ENCODE results near the gene HIRIP3. TPM values are rescaled to one million over a fixed set of nuclear protein-coding genes. Genes with fewer than 3 reads are reported as not detected.

HIRIP3 gene
- total and polyA plus RNA-seq, 2 of the 13 experiments (the other 11 are each of a cell fraction or from before 2014, with no cell fraction given) = 12.6 to 17.2 TPM

DNA sequence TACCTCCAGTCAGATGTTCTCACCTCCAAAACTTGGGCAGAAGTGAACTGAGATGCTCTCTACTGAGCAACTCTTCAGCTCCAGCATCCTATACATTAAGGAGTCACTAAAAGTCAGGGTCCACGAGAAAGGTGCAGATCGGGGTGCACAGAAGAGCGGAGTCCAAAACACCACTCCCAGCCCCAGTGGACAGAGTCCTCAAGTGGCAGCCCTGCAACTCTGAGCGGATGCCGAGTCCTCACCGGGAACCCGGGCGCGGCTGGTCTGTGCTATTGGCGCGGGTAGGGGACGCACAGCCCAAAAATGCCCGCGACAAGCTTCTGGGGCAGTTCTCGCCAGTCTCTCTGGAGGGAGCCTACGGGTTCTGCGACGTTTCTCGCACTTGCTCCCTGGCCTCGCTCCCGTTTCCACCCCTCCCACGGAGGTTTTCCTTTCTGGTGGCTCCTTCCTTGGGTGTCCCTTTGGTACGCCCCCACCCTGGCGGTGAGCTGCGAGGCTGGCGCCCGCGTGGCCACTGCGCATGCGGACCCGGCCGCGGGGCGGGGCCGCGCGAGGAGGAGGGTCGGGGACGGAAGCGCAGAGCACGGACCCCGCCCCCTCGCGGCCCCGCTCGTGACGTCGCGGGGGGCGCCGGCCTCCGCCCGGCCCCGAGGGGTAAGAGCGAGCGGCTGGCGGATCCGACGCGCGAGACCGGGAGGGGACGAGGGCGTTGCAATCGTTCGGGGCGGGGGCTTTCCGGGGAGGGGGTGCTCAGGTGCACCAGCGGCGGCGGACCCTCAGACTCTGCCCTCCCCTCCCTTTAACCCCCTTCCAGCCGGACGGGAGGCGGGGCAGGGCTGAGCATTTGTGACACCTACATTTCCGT, 33.7 kb downstream of the HIRIP3 start, which contains the start of gene TMEM219 (continued):
- TF ChIP-seq RARG (CRISPR knock-in tag; IDR thresholded peaks at IDR 0.05; ENCODE audit: low read depth) (no peak), ZNF232 (CRISPR knock-in tag; IDR thresholded peaks at IDR 0.05; ENCODE audit: borderline replicate concordance) (no peak; the same call in 1 of the 2 replicates), ZNF251 (CRISPR knock-in tag; IDR thresholded peaks at IDR 0.05) (no peak), ZSCAN22 (CRISPR knock-in tag; IDR thresholded peaks at IDR 0.05) (no peak), KDM5A (IDR thresholded peaks at IDR 0.05; ENCODE audit: borderline replicate concordance, low read length) (no peak; the same call in 1 of the 2 replicates), FOSL1 (CRISPR knock-in tag; IDR thresholded peaks at IDR 0.05; ENCODE audit: borderline replicate concordance) (no peak), POGK (CRISPR knock-in tag; conservative IDR thresholded peaks at IDR 0.05) (no peak), ARNT (IDR thresholded peaks at IDR 0.05) (no peak), BATF2 (CRISPR knock-in tag; IDR thresholded peaks at IDR 0.05) (no peak), REXO4 (CRISPR knock-in tag; IDR thresholded peaks at IDR 0.05; ENCODE audit: borderline replicate concordance) (no peak), PHF8 (CRISPR knock-in tag; IDR thresholded peaks at IDR 0.05) (peak; percentile 73), ZNF282 (IDR thresholded peaks at IDR 0.05; ENCODE audit: partially characterized antibody) (no peak), KDM6A (CRISPR knock-in tag; IDR thresholded peaks at IDR 0.05; ENCODE audit: low read depth) (no peak), TCF12 (IDR thresholded peaks at IDR 0.05) (no peak), TCF12 (CRISPR knock-in tag; IDR thresholded peaks at IDR 0.05) (no peak), ZNF772 (CRISPR knock-in tag; IDR thresholded peaks at IDR 0.05) (peak; percentile 35; the same call in 1 of the 2 replicates), HIVEP1 (CRISPR knock-in tag; IDR thresholded peaks at IDR 0.05) (no peak), ZNF776 (CRISPR knock-in tag; IDR thresholded peaks at IDR 0.05) (peak; percentile 69; the same call in 1 of the 2 replicates), MBD4 (IDR thresholded peaks at IDR 0.05; ENCODE audit: borderline replicate concordance, low read length) (no peak), RFX1 (IDR thresholded peaks at IDR 0.05) (no peak), IKZF4 (CRISPR knock-in tag; IDR thresholded peaks at IDR 0.05; ENCODE audit: borderline replicate concordance, low read depth, not compliant biosample characterization) (no peak), ZNF644 (CRISPR knock-in tag; IDR thresholded peaks at IDR 0.05; ENCODE audit: low read depth) (no peak), PRPF4 (IDR thresholded peaks at IDR 0.05; ENCODE audit: low read depth, low read length, poor library complexity, severe bottlenecking) (no peak), ZNF570 (CRISPR knock-in tag; IDR thresholded peaks at IDR 0.05; ENCODE audit: borderline replicate concordance) (no peak), JDP2 (CRISPR knock-in tag; IDR thresholded peaks at IDR 0.05; ENCODE audit: borderline replicate concordance) (no peak), RAD51 (IDR thresholded peaks at IDR 0.05; ENCODE audit: borderline replicate concordance) (no peak)
- TF ChIP-seq, protein P1, sequence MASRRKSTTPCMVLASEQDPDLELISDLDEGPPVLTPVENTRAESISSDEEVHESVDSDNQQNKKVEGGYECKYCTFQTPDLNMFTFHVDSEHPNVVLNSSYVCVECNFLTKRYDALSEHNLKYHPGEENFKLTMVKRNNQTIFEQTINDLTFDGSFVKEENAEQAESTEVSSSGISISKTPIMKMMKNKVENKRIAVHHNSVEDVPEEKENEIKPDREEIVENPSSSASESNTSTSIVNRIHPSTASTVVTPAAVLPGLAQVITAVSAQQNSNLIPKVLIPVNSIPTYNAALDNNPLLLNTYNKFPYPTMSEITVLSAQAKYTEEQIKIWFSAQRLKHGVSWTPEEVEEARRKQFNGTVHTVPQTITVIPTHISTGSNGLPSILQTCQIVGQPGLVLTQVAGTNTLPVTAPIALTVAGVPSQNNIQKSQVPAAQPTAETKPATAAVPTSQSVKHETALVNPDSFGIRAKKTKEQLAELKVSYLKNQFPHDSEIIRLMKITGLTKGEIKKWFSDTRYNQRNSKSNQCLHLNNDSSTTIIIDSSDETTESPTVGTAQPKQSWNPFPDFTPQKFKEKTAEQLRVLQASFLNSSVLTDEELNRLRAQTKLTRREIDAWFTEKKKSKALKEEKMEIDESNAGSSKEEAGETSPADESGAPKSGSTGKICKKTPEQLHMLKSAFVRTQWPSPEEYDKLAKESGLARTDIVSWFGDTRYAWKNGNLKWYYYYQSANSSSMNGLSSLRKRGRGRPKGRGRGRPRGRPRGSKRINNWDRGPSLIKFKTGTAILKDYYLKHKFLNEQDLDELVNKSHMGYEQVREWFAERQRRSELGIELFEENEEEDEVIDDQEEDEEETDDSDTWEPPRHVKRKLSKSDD (CRISPR knock-in tag; IDR thresholded peaks at IDR 0.05; ENCODE audit: low read depth) = peak; percentile 66

Measured in HepG2 (cell line).